Measurements from ENCODE around the gene IL17D.
A peak's percentile ranks its signal among the peaks of the same experiment; 100 is the strongest.

The IL17D gene

DNA sequence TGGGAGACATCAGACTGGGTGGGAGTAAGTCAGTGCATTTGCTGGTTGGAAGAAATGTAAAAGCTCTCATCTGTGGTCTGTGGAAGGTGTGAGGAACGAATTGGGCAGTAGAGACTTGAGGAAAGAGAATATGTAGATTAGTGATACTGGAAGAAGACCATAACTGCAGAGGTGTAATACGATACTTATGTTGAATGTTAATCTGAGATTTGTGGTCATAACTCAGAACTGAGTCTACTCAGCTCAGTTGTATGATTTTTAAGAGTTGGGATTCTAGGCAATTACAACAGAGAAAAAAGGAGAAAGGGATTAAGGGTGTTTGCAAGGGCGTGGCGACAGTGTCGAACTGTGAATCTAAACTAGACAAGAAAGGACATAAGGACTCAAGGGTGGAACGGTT is 3.2 kb upstream of the IL17D start:
- in situ Hi-C loops (cut with HindIII; ENCODE audit: low sequenced_read_pairs): no loop called here
- no peak for TF ChIP-seq CTCF (IDR thresholded peaks at IDR 0.05; ENCODE audit: low read depth, low read length)
- no peak overlapping the region for H3K4me3 ChIP-seq (ENCODE audit: low read depth, low read length)
- DNase-seq (ENCODE audit: low read depth, low spot score): no peak

GRCh38 chr13:20701461-20701860 is 2.0 kb upstream of the IL17D start:
- no peak for DNase-seq (ENCODE audit: low read depth, low spot score)
- in situ Hi-C loops (cut with HindIII; ENCODE audit: low sequenced_read_pairs): no loop called here
- TF ChIP-seq CTCF (IDR thresholded peaks at IDR 0.05; ENCODE audit: low read depth, low read length): no peak
- no peak overlapping the region for H3K4me3 ChIP-seq (ENCODE audit: low read depth, low read length)

GRCh38 chr13:20702530-20702914 is 977 bp upstream of the IL17D start:
- DNase-seq (ENCODE audit: low read depth, low spot score): peak; percentile 20
- in situ Hi-C loops (cut with HindIII; ENCODE audit: low sequenced_read_pairs): no loop called here
- H3K4me3 ChIP-seq (ENCODE audit: low read depth, low read length): peak overlapping the region; percentile 63
- no peak for TF ChIP-seq CTCF (IDR thresholded peaks at IDR 0.05; ENCODE audit: low read depth, low read length)

DNA sequence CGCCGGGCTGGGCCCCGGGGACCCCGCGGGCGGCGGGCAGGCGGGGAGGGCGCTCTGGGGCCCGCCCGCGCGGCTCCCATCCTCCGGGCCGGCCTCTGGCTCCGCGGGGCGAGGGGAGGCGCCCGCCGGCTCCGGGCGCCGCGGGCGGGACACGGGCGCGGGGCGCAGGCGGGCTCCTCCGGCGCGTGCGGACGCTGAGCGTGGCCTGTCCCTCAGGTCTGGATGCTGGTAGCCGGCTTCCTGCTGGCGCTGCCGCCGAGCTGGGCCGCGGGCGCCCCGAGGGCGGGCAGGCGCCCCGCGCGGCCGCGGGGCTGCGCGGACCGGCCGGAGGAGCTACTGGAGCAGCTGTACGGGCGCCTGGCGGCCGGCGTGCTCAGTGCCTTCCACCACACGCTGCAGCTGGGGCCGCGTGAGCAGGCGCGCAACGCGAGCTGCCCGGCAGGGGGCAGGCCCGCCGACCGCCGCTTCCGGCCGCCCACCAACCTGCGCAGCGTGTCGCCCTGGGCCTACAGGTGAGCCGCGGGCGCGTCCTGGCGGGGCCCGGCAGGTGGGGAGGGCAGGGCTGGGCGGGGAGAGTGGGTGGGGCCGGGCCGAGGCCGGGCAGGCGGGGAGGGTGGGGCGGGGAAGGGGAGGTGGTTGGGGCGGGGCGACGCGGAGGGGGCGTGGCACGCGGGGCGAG is 420 bp downstream of the IL17D start:
- TF ChIP-seq CTCF (IDR thresholded peaks at IDR 0.05; ENCODE audit: low read depth, low read length): peak; percentile 45
- H3K4me3 ChIP-seq (ENCODE audit: low read depth, low read length): peak overlapping the region; percentile 63
- in situ Hi-C loops (cut with HindIII; ENCODE audit: low sequenced_read_pairs): no loop called here
- peak; percentile 62 for DNase-seq (ENCODE audit: low read depth, low spot score)

DNA sequence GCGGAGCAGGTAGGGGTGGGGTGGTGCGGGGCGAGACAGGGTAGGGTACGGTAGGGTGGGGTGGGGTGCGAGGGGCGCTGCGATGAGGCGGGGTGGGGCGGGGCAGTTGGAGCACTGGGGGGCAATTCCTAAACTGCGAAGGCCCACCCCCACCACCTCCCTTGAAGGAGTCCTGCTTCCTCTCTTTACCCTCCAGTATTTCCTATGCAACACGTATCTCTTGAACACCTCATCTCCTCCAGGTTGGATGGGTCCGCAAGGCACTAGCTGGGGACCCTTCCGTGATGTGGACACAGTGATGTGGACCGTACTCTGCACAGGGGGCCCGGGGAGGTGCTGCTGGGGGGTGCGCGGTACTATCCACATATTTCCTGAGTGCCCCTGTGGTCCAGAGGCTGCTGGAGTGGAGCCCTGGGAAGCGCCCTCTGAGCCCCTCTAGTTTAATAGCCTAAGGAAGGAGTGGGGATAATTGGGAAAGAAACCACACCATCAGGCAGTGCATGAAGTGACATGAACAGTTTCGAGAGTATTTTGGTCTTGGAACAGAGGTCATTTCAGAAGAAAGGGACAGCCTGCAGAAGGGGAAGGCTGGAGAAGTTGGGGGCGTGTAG is 1.1 kb downstream of the IL17D start:
- peak overlapping the region; percentile 63 for H3K4me3 ChIP-seq (ENCODE audit: low read depth, low read length)
- TF ChIP-seq CTCF (IDR thresholded peaks at IDR 0.05; ENCODE audit: low read depth, low read length): no peak
- no peak for DNase-seq (ENCODE audit: low read depth, low spot score)
- in situ Hi-C loops (cut with HindIII; ENCODE audit: low sequenced_read_pairs): no loop called here

DNA sequence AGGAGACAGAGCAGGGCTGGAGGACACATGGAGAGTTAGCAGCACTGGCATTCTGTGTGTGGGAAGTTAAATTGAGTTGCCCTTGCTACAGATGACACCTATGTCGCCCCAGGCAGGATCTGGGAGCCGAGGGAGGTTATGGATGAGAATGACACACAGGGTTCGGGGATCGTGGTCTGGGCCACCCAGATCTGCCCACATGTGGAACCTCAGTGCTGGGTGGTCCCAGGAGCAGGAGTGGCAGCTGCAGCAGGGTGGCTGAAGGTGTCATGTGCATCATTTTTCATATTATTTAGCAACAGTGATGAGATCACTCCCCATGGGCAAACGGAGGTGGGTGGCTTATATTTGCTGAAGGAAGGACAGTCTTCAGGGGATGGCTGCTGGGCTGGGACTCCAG is 3.2 kb downstream of the IL17D start:
- in situ Hi-C loops (cut with HindIII; ENCODE audit: low sequenced_read_pairs): no loop called here
- TF ChIP-seq CTCF (IDR thresholded peaks at IDR 0.05; ENCODE audit: low read depth, low read length): no peak
- no peak for DNase-seq (ENCODE audit: low read depth, low spot score)
- no peak overlapping the region for H3K4me3 ChIP-seq (ENCODE audit: low read depth, low read length)
